Measurements from ENCODE around the gene MCM6.

- no peak for TF ChIP-seq POLR2A (IDR thresholded peaks at IDR 0.05)
- TF ChIP-seq CTCF (IDR thresholded peaks at IDR 0.05) = no peak
- no peak for TF ChIP-seq POLR2AphosphoS5 (IDR thresholded peaks at IDR 0.05; ENCODE audit: insufficient read depth in 1 of 2, low read depth in 1 of 2)
These were observed 50.6 kb downstream of the MCM6 start for GRCh38 chr2:135825550-135826176.
